Activated effector memory CD4-positive, alpha-beta T cell treated with Interleukin-2 at 50 U/mL for 16 hours (primary cell): ENCODE measurements around the gene DYRK4.
A peak's percentile ranks its signal among the peaks of the same experiment; 100 is the strongest.

Experiments
- DNase-seq: peaks from one replicate; pipeline ENCODE4 v3.0.0-alpha.2; 2020

Gene DYRK4

DNA sequence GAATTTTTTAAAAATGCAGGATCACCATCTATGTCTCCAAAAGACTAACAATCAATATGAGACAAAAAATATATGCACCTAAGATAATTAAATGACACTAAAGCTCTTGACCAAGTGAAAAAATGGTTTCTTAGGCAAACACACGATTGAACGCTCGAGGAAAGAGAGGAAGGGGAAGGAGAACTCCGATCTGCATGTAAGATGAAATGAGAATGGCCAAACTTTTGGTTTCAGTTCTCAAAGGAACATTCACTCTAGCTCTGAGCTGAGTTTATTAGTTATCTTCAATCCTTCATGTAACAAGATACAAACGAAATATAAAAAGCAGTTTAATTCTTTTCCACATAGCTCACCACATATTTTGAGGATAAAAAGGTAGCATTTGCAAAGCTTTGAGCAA lies 2.8 kb downstream of the DYRK4 start:
- no peak for DNase-seq

DNA sequence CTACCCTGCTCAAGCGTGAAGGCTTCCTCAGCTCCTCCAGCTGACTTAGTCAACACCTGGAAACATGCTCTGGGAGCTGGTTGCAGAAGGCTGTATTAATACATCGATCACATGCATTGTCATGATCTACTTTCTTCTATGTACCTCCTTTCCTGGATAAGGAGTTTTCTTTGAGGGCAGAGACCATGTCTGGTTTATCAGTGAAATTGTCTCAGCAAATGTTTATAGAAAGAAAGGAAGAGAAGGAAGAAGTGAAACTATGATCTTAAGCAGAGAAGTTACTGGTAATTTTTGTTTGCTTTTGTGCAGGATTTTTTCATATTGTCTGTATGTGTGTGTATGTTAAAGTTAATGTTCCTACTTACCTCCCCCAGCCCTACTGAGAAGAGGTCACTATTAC lies 4.5 kb downstream of the DYRK4 start:
- no peak for DNase-seq

DNA sequence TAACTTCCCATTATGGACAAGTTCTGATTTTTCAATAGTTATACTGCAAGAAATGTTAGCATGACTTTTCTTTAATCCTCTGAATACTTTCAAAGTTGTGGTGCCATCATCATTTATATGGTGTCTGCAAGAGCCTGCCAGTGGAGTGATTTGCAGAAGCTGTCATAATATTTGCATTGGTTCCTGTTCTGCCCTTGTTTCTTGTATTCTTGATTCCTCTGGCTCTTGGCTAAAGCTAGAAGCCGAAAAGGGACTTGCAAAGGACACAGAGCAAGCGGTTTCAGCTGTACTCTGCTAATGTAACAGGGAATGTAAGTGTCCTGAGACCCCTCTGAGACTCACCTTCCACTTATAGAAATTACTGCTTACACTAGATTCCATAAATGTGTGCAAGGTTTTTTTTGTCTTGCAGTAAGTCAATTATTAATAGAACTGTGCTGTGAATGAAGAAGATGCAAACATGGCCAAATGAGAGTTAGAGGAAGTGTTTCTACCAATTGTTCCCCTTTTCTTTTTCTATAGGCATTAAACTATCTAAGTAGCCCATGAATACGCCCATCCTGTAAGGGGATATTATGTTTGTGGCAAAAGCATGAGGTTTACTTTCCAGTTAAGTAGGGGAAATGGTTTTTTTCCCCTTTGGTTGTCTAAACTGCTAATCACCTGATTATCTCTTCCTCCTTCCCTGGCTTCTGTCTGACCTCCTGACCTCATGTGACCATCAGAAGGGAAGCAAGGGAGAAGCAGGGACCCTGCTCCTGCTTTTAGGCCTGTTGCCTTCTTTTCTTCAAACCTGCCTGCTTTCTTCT lies 5.3 kb downstream of the DYRK4 start:
- no peak for DNase-seq

DNA sequence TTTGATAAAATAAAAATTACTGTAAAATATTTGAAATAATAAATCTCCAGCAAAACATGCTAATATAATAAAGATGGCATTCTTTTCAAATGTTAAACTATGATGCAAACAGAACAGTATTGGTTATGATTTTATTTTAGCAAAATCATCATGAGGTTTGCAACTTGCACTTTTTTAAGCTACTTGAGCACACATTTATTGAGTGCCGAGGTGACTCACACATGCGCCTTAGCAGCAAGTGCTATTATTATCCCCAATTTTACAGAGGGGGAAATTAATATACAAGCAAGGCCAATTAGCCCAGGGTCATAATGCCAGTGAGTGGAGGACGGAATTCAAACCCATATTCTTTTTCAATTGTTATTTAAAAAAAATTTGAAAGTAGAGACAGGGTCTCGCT lies 7.3 kb downstream of the DYRK4 start:
- DNase-seq: no peak

DNA sequence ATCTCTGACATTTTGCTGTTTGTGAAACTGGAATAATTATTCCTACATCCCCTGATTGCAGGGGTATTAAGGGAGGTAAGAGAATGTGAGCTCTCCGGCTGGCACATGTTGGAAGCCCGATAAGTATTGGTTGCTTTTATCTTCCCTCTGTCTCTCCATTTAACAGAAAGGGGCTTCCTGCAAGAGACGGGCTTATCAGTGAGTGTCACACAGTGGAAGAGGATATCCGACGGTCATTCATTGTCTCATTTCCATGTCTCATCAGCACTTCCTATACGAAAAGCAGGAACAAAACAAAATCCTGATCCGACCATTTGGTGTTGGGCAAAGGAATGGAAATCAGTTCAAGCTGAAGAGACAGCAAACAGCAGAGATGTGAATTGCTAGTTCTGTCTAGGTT lies 10.7 kb downstream of the DYRK4 start:
- DNase-seq: no peak

DNA sequence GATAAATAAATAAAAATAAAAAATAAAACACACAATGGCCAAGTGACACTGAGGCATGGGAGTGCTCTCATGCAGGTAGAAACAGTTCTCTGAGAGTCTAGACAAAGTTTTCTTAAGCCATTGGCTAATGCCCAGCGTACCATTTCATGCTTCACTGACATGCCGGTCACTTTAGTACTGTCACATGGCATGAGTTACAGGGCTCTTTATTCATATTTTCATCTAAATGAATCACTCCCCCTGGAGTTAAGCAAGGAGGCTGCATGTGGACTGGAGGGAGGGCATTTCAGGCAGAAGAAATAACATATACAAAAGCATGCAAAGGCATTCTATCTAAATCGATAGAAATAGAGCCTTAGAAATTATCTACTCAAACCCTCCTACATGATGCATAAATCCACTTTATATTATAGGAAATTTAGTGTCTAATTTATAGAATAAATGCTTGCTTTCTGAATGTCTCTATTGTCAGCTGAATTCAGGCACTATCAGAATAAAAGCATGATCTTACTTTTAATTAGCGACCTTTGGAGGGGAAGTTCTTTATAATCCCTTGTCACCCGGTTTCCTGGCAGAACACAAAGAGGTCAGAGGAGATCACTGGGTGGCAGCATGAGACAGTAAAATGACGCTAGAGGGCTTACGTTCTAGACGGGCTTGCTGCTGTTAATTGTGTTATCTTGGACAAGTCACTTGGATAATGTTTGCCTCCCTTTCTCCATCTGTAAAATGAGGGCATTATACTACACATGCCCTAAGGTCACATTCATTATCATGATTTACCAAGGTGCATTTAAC lies 17.5 kb downstream of the DYRK4 start:
- no peak for DNase-seq

DNA sequence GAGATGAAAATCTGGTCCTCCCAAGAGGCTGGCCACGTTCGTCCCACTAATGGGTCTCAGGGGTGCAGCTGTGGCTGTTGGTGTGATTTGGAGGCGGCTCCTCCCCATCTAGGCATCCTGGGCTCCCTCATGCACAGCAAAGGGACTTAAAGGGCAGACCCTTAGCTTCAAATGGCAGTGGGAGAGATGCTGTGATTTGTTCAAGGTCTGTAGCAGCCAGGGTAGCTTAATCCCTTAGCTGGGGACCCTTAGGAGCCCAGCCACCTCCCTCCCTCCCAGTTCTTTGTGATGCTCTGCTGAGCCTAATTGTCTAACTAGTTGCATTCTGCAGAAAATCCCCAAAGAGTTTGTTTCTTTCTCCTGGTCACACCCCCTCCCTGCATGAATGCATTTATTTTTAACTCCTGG lies 18.3 kb downstream of the DYRK4 start:
- DNase-seq: no peak

DNA sequence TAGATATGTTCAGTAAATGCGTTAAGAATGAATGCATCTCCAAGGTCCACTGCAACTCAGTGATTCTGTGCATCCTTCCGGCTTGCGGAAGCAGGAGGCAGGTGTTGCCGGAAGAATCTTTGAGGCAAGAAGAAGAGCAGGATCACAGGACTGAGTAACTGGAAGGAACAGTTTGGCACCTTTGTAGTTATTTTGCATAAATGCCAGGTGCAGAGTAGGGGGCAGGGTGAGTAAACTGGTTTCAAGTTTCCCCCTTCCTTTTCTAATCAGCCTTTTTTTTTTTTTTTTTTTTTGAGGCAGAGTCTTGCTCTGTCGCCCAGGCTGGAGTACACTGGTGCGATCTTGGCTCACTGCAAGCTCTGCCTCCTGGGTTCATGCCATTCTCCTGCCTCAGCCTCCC lies 22.3 kb downstream of the DYRK4 start:
- DNase-seq: no peak

DNA sequence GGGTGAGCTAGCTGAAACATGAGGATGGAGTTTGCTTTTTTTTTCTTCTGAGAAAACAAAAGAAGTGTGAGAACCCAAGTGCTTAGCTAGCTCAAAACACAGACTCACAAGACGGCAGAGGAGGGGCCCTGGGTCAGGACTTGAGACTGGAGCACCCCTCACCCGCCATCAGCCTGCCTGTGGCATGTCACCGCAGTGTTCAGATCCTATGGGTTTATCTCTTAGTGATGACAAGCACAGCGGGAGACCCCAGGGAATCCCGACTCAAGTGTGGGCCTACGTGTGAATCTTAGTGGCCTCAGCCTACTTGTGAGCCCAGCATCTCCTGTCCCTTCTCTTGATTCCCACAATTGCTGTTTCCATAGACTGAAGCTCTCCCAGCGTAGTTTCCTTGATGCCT lies 22.9 kb downstream of the DYRK4 start:
- no peak for DNase-seq

DNA sequence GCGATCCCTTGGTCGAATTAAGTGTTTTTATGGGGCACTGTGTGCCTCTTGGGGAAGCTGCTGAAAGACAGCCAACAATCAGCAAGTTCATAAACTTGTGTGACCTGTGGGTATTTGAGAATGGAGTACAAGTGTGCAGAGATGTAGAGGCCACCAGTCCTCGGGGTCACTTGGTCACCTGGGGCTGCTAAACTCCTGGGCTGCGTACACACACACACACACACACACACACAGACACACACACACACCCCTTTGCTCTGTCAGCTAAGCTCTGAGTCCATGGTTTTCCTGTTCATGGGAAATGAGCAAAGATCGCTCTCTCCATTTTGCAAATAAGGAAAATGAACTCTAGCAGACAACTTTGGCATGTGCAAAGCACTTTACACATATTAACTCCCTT lies 24.5 kb downstream of the DYRK4 start:
- DNase-seq: no peak

DNA sequence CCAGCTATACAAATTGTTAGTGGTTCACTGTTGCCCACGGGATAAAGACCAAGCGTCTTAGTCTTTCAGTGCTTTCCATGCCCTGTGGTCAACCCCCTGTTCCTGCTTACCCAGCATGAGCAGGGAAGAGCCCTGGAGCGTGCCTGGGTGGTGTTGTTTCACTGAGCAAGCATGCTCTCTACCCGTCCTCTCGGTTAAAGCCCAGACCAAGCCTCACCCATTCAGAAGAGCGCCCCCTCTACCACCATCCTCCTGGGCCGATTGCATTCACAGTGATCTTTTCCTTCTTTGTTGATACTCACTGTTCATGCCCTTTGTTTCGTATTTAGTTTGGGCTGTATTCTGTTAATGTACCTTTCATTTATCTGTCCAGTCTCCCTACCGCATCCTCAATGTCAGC lies 25.1 kb downstream of the DYRK4 start:
- DNase-seq: no peak

DNA sequence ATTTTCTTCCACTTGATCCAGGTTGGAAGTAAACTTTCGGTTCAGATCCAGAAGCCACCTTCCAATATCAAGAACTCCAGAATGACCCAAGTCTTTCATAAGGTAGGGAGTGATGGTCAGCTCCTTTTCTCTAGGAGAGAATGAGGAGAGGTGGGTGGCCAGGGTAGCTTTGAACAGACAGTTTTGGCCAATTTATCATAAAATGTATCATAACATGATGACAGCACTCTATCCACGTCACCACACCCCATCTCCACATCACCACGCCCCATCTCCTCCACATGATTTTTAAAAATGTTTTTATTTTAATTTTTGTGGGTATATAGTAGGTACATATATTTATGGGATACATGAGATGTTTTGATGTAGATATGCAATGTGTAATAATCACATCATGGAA lies 26.9 kb downstream of the DYRK4 start:
- DNase-seq: no peak

DNA sequence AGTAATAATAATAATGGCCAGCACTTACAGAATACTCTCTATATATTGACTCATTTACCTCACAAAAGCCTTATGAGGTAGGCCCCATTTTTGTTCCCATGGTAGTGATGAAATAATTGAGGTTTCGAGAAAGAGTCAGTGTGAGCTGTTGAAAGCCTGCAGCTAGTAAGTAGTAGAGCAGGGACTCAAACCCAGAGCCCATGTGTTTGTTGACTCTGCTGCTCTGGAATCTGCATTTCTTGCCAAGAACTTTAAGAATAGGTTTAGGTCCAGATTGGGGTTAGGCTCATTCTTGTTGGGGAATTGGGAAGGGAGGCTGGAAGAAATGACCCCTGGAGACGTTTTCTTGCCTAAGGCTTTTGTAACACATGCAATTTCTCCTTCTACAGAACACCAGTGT lies 27.9 kb downstream of the DYRK4 start:
- no peak for DNase-seq

DNA sequence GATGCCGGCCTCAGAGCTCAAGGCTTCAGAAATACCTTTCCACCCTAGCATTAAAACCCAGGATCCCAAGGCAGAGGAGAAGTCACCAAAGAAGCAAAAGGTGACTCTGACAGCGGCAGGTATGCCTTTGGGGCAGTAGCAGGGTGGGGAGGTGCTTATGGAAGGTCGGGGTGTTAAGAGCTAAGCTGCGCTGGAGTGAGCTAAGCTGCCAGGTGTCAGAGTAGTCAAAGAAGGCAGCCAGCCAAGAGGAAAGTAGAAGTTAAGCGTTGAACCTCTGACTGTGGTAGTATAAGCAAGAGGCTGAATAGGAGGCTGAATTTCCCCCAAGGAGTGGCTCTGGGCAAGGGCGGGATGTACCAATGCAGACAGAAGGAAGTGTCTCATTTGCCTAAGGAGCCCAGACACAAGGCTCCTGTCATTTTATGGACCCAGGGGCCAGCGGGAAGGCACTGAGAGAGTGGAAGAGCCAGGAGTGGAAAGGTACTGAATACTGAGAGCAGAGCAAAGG lies 29.2 kb downstream of the DYRK4 start:
- DNase-seq: no peak

DNA sequence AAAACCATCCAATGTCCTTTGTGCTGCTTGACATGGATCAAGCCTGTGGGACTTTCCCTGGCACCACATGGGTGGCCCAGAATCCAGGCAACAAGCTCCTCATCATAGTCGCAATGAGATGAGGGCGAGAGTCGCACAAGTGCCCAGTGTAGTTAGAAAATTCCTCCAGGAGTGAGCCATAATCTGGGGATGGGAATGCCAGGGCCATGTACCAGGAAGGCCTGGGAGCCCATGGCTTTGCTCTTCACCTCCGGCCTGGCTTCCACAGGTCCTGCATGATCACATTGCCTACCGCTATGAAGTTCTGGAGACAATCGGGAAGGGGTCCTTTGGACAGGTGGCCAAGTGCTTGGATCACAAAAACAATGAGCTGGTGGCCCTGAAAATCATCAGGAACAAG lies 33.9 kb downstream of the DYRK4 start:
- no peak for DNase-seq

DNA sequence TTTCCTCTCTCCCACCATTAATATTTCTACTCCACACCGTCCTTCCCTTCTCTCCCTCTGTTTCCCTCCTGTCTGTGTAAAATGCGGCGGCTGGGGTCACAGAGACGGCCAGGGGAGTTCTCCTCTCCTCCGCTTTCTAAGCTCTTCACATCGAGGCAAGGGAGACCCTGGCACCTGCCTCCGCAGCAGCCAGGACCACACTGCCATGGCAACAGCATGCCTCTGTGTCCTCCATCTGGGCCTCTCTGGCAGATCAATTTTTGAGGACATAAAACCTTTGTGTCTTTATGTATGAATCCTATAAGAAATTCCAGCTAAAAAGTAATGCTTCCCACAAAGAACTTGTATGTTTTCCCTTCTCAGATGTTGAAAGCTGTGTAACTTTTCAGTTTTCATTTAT lies 41.4 kb downstream of the DYRK4 start:
- DNase-seq: no peak

DNA sequence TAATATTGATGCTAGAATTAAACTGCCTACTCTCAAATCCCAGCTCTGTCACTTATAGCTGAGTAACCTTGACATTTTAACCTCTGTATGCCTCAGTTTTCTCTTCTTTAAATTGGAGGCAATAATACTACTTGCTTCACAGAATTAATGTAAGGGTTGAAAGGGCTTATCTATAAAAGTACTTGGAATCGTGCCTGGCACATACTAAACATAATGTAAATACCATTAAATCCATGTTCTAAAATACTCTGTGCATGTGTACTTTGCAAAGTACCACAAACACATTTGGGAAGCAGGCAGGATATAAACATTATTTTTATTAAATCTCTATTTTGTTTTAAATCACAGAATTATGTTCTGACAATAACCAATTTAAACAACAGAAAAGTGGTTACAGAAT lies 41.9 kb downstream of the DYRK4 start:
- DNase-seq: no peak

DNA sequence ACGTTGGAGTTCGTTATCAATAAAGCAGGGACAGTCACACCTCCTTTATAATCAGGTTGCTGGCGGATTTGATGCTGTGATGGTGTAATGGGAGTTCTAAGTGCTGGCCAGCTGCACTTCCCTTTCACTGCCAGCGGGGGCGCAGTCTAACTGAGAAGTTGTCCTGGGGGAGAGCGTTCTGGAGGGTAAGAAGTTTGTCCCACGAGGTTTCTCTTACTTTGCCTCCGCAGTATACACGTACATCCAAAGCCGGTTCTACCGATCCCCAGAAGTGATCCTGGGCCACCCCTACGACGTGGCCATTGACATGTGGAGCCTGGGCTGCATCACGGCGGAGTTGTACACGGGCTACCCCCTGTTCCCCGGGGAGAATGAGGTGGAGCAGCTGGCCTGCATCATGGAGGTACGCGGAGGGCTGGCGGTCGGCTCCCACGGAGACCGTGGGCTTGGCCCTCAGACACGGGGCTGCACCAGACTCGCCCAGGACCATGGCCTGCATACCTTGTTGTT lies 42.7 kb downstream of the DYRK4 start:
- peak; percentile 65 for DNase-seq

DNA sequence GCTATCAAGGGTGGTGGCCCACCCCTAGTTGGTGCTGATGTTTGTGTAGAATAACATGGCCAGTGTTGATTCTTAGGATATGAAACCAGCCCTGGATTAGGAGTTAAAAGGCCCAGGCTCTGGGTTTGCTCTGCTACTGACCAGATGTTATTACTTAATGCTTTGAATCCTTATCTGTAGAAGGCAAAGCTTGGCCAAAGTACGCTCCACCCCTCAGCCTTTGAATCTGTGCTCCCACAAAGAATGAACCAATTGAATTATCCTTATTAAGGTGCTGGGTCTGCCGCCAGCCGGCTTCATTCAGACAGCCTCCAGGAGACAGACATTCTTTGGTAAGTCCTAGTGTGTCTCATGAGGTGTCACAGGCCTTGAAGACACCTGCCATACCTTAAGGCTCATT lies 45.0 kb downstream of the DYRK4 start:
- DNase-seq: no peak

DNA sequence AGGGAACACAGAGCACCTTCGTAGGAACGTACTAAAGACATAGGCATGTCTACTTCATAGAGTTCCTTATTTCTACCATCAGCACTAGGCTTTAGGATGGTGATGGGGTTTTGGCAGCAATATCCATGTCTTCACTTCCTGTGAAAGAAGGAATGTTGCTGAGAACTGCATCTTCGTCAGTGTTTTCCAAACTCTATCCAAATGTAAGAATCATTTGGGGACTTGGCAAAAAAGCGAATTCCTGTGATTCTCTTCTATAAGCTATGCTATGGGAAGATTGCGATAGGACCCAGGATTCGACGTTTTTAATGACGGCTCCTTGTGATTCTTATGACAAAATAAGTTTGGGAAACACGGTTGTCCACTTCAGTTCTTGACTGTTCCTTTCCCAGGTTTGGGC lies 47.1 kb downstream of the DYRK4 start:
- no peak for DNase-seq

DNA sequence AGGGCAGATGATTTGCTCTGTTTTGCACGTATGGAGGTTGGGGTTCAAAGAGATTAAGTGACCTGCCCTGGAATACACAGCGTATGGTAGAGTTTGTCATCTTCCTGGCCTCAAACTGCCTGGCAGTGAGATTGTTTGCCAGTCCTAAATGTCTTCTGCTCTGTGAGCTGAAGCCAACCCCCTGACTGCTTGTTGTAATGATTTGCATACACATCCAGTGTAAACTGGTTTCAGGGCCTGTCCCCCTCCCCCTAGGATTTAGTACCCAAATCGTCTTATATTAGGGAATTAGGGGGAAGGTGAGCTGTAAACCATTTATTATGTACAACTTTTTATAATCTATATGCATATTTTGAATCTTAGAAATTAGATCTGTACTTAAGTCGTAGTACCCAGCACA lies 48.5 kb downstream of the DYRK4 start:
- DNase-seq: no peak

DNA sequence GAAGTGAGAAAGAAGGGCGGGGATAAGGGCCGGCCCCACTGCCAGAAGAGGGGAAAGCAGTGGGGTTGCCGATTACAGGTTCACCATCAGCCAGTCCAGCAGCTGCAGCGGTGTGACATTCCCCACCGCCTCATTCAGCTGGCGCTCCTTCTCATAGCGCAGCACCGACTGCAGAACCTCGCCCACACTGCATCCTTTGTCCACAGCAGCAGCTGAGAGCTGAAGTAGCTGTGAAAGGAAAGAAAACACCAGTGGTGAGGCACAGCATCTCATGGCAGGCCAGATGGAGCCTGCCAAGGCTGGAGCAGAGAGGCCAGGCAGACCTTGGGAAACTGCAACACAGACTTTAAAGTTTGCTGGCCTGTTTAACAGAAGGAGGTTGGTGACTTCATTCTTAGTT lies 53.7 kb downstream of the DYRK4 start:
- no peak for DNase-seq

DNA sequence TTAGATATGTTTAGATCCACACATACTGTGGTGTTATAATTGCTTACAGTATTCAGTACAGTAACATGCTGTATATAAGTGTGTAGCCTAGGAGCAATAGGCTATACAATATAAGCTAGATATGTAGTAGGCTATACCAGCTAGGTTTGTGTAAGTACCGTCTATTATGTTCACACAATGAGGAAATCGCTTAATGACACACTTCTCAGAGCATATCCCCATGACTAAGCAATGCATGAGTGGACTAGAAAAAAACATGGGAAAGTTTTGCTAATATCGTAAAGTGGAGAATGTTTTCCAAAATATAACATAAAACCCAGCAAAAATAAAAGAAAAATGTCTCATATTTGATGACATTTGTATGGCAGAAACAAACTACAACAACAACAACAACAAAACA lies 59.5 kb downstream of the DYRK4 start:
- no peak for DNase-seq

DNA sequence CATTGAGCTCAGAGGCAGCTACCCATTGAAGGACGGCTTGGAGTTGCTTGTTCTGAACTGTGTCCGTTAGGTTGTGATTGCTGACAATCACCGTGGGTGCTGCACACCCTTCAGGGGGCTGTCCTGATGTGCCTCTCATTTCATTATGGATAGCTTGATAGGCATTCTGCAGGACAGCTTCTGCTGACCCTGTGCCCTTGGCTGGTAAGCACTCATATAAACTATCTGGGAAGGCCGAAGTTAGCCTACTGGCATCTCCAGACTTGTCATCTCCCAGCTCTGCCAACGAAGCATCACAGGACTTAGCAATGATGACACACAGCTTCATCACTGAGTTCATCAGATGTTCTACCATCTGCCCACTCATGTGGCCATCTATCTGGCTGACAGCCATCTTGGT lies 64.5 kb downstream of the DYRK4 start:
- no peak for DNase-seq
